C4-2B (cell line): Measurements from ENCODE around the gene PKN2.

Source experiments
- CTCF ChIP-seq: fragments of 450-650 bp; conservative IDR thresholded peaks from 2 replicates; pipeline ENCODE4 v1.5.1; 2017; ENCODE audit warnings: mild to moderate bottlenecking
- ZFX ChIP-seq: fragments of 450-650 bp; IDR thresholded peaks from 2 replicates; pipeline ENCODE4 v1.6.1; 2017

- TF ChIP-seq CTCF (no peak), ZFX (no peak)
Observed at GRCh38 chr1:88648706-88649105, 35.4 kb upstream of the PKN2 start.
